GM23338 (cell line): ENCODE measurements around the gene UBE2G2. TPM values are rescaled to one million over a fixed set of nuclear protein-coding genes. Genes with fewer than 3 reads are reported as not detected.

Experiments used
- ATAC-seq: fragments of 200-7000 bp; cut with Tn5 transposase; 3 replicates; pipeline ENCODE4 v1.9.1; 2020
- DNase-seq: peaks from one replicate; pipeline ENCODE4 v3.0.0-alpha.2; 2015; ENCODE audit warnings: low spot score
- H2AFZ ChIP-seq: fragments of 200-600 bp; sonication (generic); 2 replicates; pipeline ENCODE4 v1.8.0; 2016; ENCODE audit warnings: antibody characterized with exemption, mild to moderate bottlenecking, moderate library complexity
- H3F3A ChIP-seq: fragments of 200-600 bp; sonication (generic); replicated peaks from 2 replicates; pipeline ENCODE4 v1.8.0; 2017; ENCODE audit warnings: antibody characterized with exemption, mixed run types, low read depth
- H3K27ac ChIP-seq: fragments of 200-600 bp; sonication (generic); 2 replicates; pipeline ENCODE4 v1.6.1; 2016; ENCODE audit warnings: low read depth
- H3K27me3 ChIP-seq: fragments of 200-600 bp; sonication (generic); 2 replicates; pipeline ENCODE4 v1.8.0; 2016; ENCODE audit warnings: mild to moderate bottlenecking, mixed run types, moderate library complexity; ENCODE audit not compliant: insufficient read depth
- H3K36me3 ChIP-seq: fragments of 200-600 bp; sonication (generic); 2 replicates; pipeline ENCODE4 v1.8.0; 2016; ENCODE audit warnings: mild to moderate bottlenecking; ENCODE audit not compliant: insufficient read depth
- H3K4me1 ChIP-seq: fragments of 200-600 bp; sonication (generic); 2 replicates; pipeline ENCODE4 v1.8.0; 2016; ENCODE audit warnings: mild to moderate bottlenecking, moderate library complexity; ENCODE audit not compliant: insufficient read depth
- H3K4me2 ChIP-seq: fragments of 200-600 bp; sonication (generic); 2 replicates; pipeline ENCODE4 v1.7.1; 2017; ENCODE audit warnings: mixed run types
- H3K4me3 ChIP-seq: fragments of 200-600 bp; sonication (generic); 2 replicates; pipeline ENCODE4 v1.6.1; 2016; ENCODE audit warnings: mixed run types
- H3K79me2 ChIP-seq: fragments of 200-600 bp; sonication (generic); replicated peaks from 2 replicates; pipeline ENCODE4 v1.8.0; 2017; ENCODE audit warnings: mild to moderate bottlenecking; ENCODE audit not compliant: insufficient read depth
- H3K9me2 ChIP-seq: fragments of 200-600 bp; sonication (generic); 2 replicates; pipeline ENCODE4 v1.8.0; 2017; ENCODE audit not compliant: insufficient read depth
- H4K20me1 ChIP-seq: fragments of 200-600 bp; sonication (generic); replicated peaks from 2 replicates; pipeline ENCODE4 v1.8.0; 2017; ENCODE audit warnings: mild to moderate bottlenecking; ENCODE audit not compliant: insufficient read depth
- H3K27ac Mint-ChIP-seq: 2 replicates; pipeline ENCODE4 v1.8.0; 2020; ENCODE audit warnings: inconsistent platforms, mild to moderate bottlenecking, moderate library complexity, mixed read lengths
- H3K27me3 Mint-ChIP-seq: 3 replicates; pipeline ENCODE4 v1.8.0; 2022; ENCODE audit warnings: low read depth, mild to moderate bottlenecking, moderate library complexity, mixed read lengths, inconsistent platforms; ENCODE audit not compliant: insufficient read depth, poor library complexity
- H3K36me3 Mint-ChIP-seq: 3 replicates; pipeline ENCODE4 v1.8.0; 2021; ENCODE audit warnings: low read depth, mild to moderate bottlenecking, inconsistent platforms, moderate library complexity, mixed read lengths
- H3K4me1 Mint-ChIP-seq: 3 replicates; pipeline ENCODE4 v1.8.0; 2020; ENCODE audit warnings: mild to moderate bottlenecking, inconsistent platforms, mixed read lengths
- H3K4me3 Mint-ChIP-seq: 3 replicates; pipeline ENCODE4 v1.8.0; 2021; ENCODE audit warnings: moderate library complexity, mild to moderate bottlenecking, inconsistent platforms, mixed read lengths
- H3K9me3 Mint-ChIP-seq: 3 replicates; pipeline ENCODE4 v1.8.0; 2020; ENCODE audit warnings: moderate library complexity, mild to moderate bottlenecking, inconsistent platforms, mixed read lengths
- CREB1 ChIP-seq: fragments of 250-450 bp; sonication (Bioruptor Pico); IDR thresholded peaks from 2 replicates; pipeline ENCODE4 v1.5.0; 2020; ENCODE audit warnings: low read depth, mild to moderate bottlenecking, moderate library complexity
- ETS1 ChIP-seq: IDR thresholded peaks from 2 replicates; pipeline ENCODE4 v1.6.1; 2016; ENCODE audit warnings: antibody characterized with exemption
- EZH2 ChIP-seq: fragments of 200-600 bp; sonication (generic); IDR thresholded peaks from one replicate; pipeline ENCODE4 v1.8.0; 2017; ENCODE audit warnings: antibody characterized with exemption, mild to moderate bottlenecking, low read depth; ENCODE audit not compliant: unreplicated experiment
- EZH2phosphoT487 ChIP-seq: fragments of 200-600 bp; sonication (generic); IDR thresholded peaks from one replicate; pipeline ENCODE4 v1.8.1; 2018; ENCODE audit warnings: antibody characterized with exemption; ENCODE audit not compliant: unreplicated experiment
- JUNB ChIP-seq: IDR thresholded peaks from one replicate; pipeline ENCODE4 v1.6.1; 2016; ENCODE audit warnings: antibody characterized with exemption; ENCODE audit not compliant: unreplicated experiment
- NANOG ChIP-seq: IDR thresholded peaks from 2 replicates; pipeline ENCODE4 v1.6.1; 2016; ENCODE audit warnings: antibody characterized with exemption, borderline replicate concordance
- POLR2AphosphoS5 ChIP-seq: IDR thresholded peaks from 2 replicates; pipeline ENCODE4 v1.6.1; 2016; ENCODE audit warnings: antibody characterized with exemption, low read depth
- REST ChIP-seq: IDR thresholded peaks from one replicate; pipeline ENCODE4 v1.6.1; 2018; ENCODE audit warnings: antibody characterized with exemption; ENCODE audit not compliant: unreplicated experiment
- STAT1 ChIP-seq: IDR thresholded peaks from one replicate; pipeline ENCODE4 v1.6.1; 2016; ENCODE audit warnings: antibody characterized with exemption; ENCODE audit not compliant: unreplicated experiment
- ZNF114 ChIP-seq: fragments of 250-450 bp; sonication (Bioruptor Pico); IDR thresholded peaks from 2 replicates; pipeline ENCODE4 v1.5.0; 2020; ENCODE audit warnings: mild to moderate bottlenecking, moderate library complexity
- ZNF331 ChIP-seq: fragments of 250-450 bp; sonication (Bioruptor Pico); IDR thresholded peaks from 2 replicates; pipeline ENCODE4 v1.5.0; 2020; ENCODE audit warnings: low read depth, mild to moderate bottlenecking, moderate library complexity
- ZNF462 ChIP-seq: fragments of 250-450 bp; sonication (Bioruptor Pico); IDR thresholded peaks from 2 replicates; pipeline ENCODE4 v1.5.0; 2020; ENCODE audit warnings: mild to moderate bottlenecking, moderate library complexity
- polyA plus RNA-seq: library from polyadenylated mRNA; unstranded; fragments of >200 nt; fragmentation: Nextera tagmentation; extraction: Ambion mirVana; gene quantifications from 2 replicates; pipeline ENCODE4 v1.2.1, GENCODE V29; 2016
- total RNA-seq: library from RNA; depleted of rRNA; stranded (reverse); fragments of >200 nt; shearing (Covaris generic); gene quantifications from 2 replicates; pipeline ENCODE4 v1.2.3, GENCODE V29; 2014
- TF ChIP-seq, protein P1 (sequence below), 2 experiments: fragments of 200-600 bp in 1 of 2; sonication (generic) in 1 of 2; conservative IDR thresholded peaks; 2 replicates each; pipeline versions ENCODE4 v1.5.1 to v1.6.1; 2016 to 2017; ENCODE audit warnings: antibody characterized with exemption in 2 of 2, low read depth in 2 of 2, mild to moderate bottlenecking in 2 of 2, moderate library complexity in 1 of 2

UBE2G2 gene
- total and polyA plus RNA-seq, 2 experiments from 2014 or later: 66.4 to 100 TPM

DNA sequence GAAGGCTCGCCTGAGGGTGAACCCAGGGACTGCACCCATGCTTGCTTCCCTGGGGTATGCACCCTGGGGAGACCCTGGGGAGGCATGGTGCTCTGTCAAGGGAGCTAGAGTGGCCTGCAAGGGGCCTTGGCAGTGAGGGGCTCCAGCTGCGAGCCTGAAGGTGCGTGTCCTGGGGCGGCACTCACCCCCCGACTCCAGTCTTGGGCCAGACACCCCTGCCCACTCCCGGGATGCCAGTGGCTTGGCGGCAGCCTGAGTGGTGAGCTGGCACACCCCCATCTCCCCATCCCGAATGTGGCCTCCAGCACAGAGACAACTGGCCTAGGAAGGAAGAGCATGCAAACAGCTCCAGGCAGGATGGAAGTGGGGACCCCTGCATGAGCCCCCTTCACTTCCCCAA lies 13.6 kb upstream of the UBE2G2 start (continued):
- TF ChIP-seq ZNF462 (CRISPR knock-in tag) (no peak), EZH2phosphoT487 (no peak)

DNA sequence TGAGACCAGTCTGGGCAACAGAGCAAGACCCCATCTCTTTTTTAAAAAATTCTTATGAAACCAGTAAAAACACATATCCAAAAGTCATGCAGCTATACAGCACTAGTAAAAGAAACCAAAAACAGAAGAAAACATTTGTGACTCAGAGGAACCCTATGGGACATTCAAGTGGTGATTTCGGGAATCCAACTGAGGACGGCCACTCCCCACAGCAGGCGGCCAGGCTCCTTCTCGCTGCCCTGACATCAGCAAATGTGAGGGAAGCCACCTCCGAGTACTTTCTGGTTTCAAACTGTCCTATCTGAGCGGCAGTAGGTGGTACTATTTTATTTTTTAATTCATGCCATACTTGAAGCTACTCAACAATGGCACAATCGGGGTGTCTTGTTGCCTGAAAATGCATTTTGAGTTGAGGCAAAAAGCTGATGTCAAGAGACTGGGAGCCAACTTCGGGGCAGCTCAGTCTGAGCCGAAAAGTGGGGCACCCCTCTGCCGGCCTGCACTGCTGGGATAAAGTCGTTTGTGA lies 12.9 kb upstream of the UBE2G2 start:
- Mint-ChIP-seq H3K36me3 (peaks cover 25% of the 10 kb centered on the region), H3K9me3 (peaks cover 7% of the 10 kb centered on the region), H3K27me3 (peaks cover 17% of the 10 kb centered on the region), H3K4me1 (peaks cover 10% of the 10 kb centered on the region), H3K4me3 (no peak overlapping the region), H3K27ac (no peak overlapping the region)
- H4K20me1 ChIP-seq: peaks cover 20% of the 10 kb centered on the region
- H3K36me3 ChIP-seq: no peaks in the 10 kb centered on the region
- H3K9me2 ChIP-seq: no peaks in the 10 kb centered on the region
- H3K4me3 ChIP-seq: no peak overlapping the region
- ATAC-seq (no peak), DNase-seq (no peak)
- H2AFZ ChIP-seq: no peak overlapping the region
- H3K27me3 ChIP-seq: 0 out of 2 replicates have a peak, but pooled peaks cover 8% of the 10 kb centered on the region
- H3K79me2 ChIP-seq: peaks cover 59% of the 10 kb centered on the region
- 0 out of 2 replicates have a peak, but pooled peaks cover 4% of the 10 kb centered on the region for H3K4me1 ChIP-seq
- no peak overlapping the region for H3K4me2 ChIP-seq
- no peaks in the 10 kb centered on the region for H3F3A ChIP-seq
- no peak overlapping the region for H3K27ac ChIP-seq
- TF ChIP-seq EZH2phosphoT487: no peak
- no peak for TF ChIP-seq EZH2
- TF ChIP-seq, protein P1, sequence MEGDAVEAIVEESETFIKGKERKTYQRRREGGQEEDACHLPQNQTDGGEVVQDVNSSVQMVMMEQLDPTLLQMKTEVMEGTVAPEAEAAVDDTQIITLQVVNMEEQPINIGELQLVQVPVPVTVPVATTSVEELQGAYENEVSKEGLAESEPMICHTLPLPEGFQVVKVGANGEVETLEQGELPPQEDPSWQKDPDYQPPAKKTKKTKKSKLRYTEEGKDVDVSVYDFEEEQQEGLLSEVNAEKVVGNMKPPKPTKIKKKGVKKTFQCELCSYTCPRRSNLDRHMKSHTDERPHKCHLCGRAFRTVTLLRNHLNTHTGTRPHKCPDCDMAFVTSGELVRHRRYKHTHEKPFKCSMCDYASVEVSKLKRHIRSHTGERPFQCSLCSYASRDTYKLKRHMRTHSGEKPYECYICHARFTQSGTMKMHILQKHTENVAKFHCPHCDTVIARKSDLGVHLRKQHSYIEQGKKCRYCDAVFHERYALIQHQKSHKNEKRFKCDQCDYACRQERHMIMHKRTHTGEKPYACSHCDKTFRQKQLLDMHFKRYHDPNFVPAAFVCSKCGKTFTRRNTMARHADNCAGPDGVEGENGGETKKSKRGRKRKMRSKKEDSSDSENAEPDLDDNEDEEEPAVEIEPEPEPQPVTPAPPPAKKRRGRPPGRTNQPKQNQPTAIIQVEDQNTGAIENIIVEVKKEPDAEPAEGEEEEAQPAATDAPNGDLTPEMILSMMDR (conservative IDR thresholded peaks at IDR 0.05; ENCODE audit: low read depth in 2 of 2): no peak
- no peak for TF ChIP-seq POLR2AphosphoS5
- no peak for TF ChIP-seq ZNF331 (CRISPR knock-in tag)
- no peak for TF ChIP-seq STAT1
- no peak for TF ChIP-seq CREB1
- TF ChIP-seq ETS1: no peak
- no peak for TF ChIP-seq NANOG
- no peak for TF ChIP-seq REST
- TF ChIP-seq JUNB: no peak
- no peak for TF ChIP-seq ZNF114 (CRISPR knock-in tag)
